LNCaP clone FGC (cell line): Measurements from ENCODE around the gene VRK3.
"Not testable (repeated sequence)": the region's sequence is repeated elsewhere in the genome, so short reads cannot be mapped to it uniquely, and the experiment has no call there.

Experiments used
- DNase-seq: peaks from one replicate; pipeline ENCODE4 v3.0.0-alpha.2; 2011; ENCODE audit warnings: low read depth
- H3K4me3 ChIP-seq: 2 replicates; pipeline ENCODE4 v1.5.1; 2011; ENCODE audit warnings: mild to moderate bottlenecking, low read depth, low read length, control low read depth
- CTCF ChIP-seq: IDR thresholded peaks from 2 replicates; pipeline ENCODE4 v1.5.1; 2012; ENCODE audit warnings: mild to moderate bottlenecking; ENCODE audit not compliant: control insufficient read depth, insufficient read depth; ENCODE audit errors: extremely low read depth

The VRK3 gene

GRCh38 chr19:50058425-50058824, 33.3 kb upstream of the VRK3 start:
- TF ChIP-seq CTCF, result no peak
- no peak overlapping the region for H3K4me3 ChIP-seq
- no peak for DNase-seq

GRCh38 chr19:50053119-50053518, 27.9 kb upstream of the VRK3 start:
- TF ChIP-seq CTCF, result no peak
- DNase-seq, result no peak
- no peak overlapping the region for H3K4me3 ChIP-seq

GRCh38 chr19:50051964-50052363, 26.8 kb upstream of the VRK3 start:
- TF ChIP-seq CTCF, result no peak
- H3K4me3 ChIP-seq, result no peak overlapping the region
- no peak for DNase-seq

- H3K4me3 ChIP-seq, result peak overlapping the region; percentile 59
- not testable (repeated sequence) for DNase-seq
Measured at GRCh38 chr19:50051228-50051895, 26.2 kb upstream of the VRK3 start.

GRCh38 chr19:50050406-50051227, 25.4 kb upstream of the VRK3 start:
- peak; percentile 61 for DNase-seq
- TF ChIP-seq CTCF, result no peak
- H3K4me3 ChIP-seq, result peak overlapping the region; percentile 59

- no peak overlapping the region for H3K4me3 ChIP-seq
- TF ChIP-seq CTCF, result no peak
- DNase-seq, result no peak
Measured at GRCh38 chr19:50047671-50048070, 22.5 kb upstream of the VRK3 start.

GRCh38 chr19:50046649-50047503, 21.7 kb upstream of the VRK3 start:
- DNase-seq, result no peak
- peak; percentile 53 for TF ChIP-seq CTCF
- H3K4me3 ChIP-seq, result no peak overlapping the region
